Ovary (tissue), 3 donors: ENCODE measurements around the gene MEN1.
"Not testable (repeated sequence)": the region's sequence is repeated elsewhere in the genome, so short reads cannot be mapped to it uniquely, and the experiment has no call there.

Experiments used
- CTCF ChIP-seq, 3 donors: fragments of 450-650 bp in 2 of 3; fragments of 200-600 bp in 1 of 3; IDR thresholded peaks; one replicate each; pipeline versions ENCODE4 v1.5.1 to v1.8.0; 2016 to 2022; ENCODE audit warnings: antibody characterized with exemption in 3 of 3, mild to moderate bottlenecking in 1 of 3
- EP300 ChIP-seq: sonication (generic); formaldehyde crosslinking; IDR thresholded peaks from one replicate; pipeline ENCODE4 v1.6.1; 2017; ENCODE audit warnings: antibody characterized with exemption
- POLR2A ChIP-seq: fragments of 450-650 bp; IDR thresholded peaks from one replicate; pipeline ENCODE4 v1.6.1; 2017; ENCODE audit warnings: antibody characterized with exemption, mild to moderate bottlenecking, moderate library complexity
- donor health status: DM: no; HTN: no; CAD: no.

- TF ChIP-seq CTCF (IDR thresholded peaks at IDR 0.05); POLR2A; EP300: not testable (repeated sequence)
These were observed 5.1 kb upstream of the MEN1 start for GRCh38 chr11:64815433-64815832.
